Activated CD8-positive, alpha-beta memory T cell treated with anti-CD3 and anti-CD28 coated beads, Interleukin-2, amount 50 U/mL, for 1 hour (primary cell): ENCODE measurements around the gene DPP6.
"Not testable (repeated sequence)": the region's sequence is repeated elsewhere in the genome, so short reads cannot be mapped to it uniquely, and the experiment has no call there.

ENCODE experiments used
- DNase-seq: peaks from one replicate; pipeline ENCODE4 v3.0.0-alpha.2; 2020; ENCODE audit errors: extremely low read depth

The DPP6 gene

DNA sequence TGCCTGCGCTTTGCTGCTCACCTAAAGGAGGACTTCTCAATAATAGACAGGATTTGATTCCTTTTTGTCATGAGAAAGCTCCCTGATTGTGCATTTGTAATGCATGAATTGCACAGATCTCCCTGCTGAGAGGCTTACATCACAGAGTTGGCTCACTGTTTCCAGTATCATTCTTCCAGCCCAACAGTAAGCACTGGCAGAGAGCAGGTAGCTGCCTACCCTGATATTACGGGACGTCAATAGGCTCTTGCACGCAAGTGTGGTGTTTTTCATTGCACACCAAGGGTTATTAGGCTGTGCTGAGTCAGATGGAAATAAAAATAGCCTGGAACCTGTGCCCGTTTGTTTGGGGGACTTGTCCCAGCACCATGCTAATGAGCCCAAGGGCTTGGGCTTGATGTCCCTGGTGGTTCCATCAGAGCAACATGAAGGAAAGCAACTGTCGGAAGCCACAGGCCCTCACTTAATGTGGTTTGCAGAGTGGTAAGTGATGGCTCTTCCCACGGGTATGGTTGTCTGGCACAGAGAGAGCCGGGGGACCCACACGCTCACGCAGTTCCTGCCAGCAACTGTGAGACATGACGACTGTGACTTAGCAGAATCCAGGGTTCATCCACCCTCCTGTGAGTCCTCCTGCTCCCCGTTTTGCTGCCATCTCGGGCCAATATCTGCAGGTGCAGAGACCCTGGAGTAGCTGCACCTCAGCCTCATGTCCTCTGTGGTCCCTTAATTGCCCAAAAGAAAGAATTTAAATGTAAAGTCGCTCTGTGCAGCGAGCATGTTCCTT lies 20.4 kb downstream of the DPP6 start:
- DNase-seq, result not testable (repeated sequence)

DNA sequence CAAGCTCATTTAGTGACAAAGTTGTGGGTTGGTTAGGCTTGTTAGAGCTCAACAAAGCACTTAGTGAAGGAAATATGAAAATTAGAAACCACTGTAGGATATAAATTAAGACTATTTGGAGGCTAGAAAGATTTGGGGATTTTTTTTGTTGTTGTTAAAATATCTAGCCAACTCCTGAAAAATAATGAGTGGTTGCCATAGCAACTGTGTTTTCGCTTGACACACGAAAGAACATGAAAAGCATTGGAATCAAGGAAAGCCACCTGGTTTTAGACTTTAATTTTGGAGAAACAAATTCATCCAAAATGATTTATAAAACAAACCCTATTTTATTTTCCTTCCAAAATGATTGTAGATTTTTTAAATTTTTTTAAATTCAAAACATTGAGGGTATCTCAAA lies 26.3 kb downstream of the DPP6 start:
- DNase-seq, result not testable (repeated sequence)

DNA sequence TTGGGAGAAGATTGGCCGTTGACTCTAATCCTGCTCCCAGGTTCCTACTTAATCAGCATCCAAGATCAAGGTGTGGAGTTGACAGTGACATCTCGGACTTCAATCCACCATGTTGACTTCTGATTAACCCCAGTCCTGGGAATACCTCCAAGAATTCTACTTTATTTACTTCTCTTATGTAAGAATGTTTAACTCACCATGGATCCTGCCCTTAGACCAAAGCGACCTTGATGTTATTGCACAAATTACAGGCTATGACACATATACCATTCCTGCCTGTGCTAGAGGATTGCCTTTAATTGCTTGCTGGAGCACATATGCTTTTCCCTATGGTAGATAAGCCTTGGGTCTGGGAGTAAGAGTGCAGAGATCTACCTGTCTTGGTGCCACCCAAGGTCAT lies 28.1 kb downstream of the DPP6 start:
- not testable (repeated sequence) for DNase-seq

DNA sequence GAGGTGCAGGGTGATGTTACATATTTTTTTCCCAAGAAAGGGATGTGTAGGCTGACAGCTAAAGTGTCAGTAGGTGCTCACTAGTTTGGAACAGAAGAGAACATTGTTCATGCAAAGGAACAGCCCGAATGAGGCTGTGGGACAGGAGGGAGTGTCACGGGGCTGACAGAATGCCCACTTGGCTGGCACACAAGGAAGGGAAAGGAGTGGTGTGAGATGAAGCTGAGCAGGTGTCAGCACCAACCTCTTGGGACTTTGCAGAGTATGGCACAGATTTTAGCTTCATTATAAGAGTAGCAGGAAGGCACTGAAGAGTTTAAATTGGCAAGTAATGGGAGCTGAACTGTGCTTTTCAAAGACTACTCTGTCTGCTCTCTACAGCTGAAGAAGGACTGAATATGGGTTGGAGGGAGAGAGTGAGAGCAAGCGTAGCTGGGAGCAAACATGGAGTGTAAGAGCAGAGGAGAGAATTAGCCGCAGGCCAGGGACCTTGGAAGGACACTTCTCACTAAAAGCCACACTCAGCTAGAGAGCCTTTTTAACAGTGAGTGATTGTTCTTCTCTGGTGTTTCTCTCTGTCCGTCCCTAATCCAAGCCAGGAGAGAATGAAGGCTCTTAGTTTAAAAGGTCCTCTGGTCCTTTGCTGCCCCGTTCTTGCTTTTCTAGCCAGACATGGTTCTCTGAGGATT lies 35.0 kb downstream of the DPP6 start:
- not testable (repeated sequence) for DNase-seq

DNA sequence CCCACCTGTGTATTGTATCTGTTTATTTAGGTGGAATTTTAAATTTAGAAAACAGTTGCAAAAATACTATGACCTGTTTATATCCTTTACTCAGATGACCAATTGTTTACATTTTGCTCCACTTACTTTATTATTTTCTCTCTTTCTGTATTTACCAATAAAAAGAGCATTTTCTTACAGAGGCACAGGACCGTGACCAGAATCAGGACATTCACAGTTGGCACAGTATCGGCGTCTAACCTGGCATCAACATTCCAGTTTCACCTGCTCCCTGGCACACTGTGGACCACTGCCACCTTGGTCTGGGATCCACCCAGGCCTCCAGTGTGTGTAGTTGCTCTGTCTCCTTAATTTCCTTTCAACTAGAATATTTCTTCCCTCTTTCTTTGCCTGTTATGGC lies 39.9 kb downstream of the DPP6 start:
- not testable (repeated sequence) for DNase-seq

DNA sequence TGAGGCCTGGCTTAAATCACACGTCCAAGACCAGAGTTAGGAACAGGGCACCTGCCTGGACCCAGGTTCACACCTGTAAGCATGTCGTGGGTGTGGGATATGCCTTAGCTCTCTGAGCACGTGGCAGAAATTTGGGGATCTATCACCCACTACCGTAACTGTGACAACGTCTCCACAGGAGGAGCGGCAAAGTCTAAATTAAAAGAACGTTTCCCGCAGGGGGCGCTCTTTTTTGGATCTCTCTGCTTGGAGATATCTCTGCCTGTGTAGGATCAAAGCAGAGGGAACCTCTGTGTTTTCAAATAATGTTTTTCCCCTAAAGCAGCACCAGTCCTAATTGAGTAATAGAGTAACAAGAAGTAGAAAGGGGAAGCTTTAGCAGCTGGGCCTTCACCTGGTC lies 43.0 kb downstream of the DPP6 start:
- DNase-seq, result not testable (repeated sequence)

DNA sequence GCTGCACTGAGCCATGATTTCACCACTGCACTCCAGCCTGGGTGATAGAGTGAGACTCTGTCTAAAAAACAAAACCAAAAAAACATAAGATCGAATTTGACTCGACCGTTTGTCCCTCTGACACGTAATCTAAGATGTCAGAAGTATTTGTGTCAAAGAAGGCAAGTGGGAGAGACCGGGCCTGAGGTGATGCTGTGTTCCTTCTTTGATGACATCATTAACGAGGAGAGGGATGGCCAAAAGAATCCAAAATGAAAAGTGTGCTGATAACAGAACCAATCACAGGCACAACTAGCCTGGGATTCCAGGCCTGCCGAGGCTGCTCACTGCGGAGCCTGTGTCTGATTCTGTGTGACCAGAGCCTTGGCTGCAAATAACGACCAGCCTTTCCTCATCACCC lies 52.9 kb downstream of the DPP6 start:
- DNase-seq, result not testable (repeated sequence)

DNA sequence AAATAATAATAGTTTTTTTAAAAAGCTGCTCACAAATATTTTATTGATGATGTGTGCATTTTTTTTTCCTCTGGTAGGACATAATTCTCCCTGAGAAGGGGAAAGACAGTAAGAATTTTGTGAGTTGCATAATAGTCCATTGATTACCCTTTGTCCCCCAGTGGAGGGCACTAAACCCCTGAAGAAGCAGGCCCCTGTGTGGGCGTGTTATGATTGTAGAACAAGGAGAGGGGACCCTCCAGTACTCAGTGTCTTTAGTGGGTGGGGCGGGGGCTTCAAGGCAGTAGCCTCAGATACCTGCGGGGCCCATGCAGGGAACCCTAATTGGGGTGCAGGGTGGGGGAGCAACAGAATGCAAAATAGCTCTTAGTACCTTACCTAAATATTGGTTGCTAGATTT lies 57.4 kb downstream of the DPP6 start:
- not testable (repeated sequence) for DNase-seq

DNA sequence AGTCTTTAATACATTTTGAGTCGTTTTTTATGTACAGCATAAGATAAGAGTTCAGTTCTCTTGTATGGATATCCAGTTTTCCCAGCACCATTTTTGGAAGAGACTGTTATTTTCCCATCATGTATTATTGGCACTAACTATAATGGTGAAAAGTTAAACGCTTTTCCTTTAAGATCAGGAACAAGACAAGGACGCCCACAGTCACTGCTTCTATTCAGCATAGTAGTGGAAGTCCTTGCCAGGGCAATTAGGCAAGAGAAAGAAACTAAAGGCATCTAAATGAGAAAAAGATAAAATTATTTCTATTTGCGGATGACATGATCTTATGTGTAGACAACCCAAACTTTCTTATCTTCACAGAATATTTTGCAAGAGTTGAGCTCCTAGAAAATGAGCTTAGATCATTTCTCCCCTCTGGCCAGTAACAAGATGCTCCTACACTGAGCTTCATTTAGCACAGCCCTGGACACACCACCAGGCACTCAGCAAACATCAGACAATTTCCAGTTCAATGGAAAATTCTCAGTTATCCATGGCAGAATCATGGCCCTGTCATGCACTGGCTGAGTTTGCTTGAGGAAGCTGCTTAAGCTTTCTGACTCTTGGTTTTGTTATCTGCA lies 61.6 kb downstream of the DPP6 start:
- not testable (repeated sequence) for DNase-seq

DNA sequence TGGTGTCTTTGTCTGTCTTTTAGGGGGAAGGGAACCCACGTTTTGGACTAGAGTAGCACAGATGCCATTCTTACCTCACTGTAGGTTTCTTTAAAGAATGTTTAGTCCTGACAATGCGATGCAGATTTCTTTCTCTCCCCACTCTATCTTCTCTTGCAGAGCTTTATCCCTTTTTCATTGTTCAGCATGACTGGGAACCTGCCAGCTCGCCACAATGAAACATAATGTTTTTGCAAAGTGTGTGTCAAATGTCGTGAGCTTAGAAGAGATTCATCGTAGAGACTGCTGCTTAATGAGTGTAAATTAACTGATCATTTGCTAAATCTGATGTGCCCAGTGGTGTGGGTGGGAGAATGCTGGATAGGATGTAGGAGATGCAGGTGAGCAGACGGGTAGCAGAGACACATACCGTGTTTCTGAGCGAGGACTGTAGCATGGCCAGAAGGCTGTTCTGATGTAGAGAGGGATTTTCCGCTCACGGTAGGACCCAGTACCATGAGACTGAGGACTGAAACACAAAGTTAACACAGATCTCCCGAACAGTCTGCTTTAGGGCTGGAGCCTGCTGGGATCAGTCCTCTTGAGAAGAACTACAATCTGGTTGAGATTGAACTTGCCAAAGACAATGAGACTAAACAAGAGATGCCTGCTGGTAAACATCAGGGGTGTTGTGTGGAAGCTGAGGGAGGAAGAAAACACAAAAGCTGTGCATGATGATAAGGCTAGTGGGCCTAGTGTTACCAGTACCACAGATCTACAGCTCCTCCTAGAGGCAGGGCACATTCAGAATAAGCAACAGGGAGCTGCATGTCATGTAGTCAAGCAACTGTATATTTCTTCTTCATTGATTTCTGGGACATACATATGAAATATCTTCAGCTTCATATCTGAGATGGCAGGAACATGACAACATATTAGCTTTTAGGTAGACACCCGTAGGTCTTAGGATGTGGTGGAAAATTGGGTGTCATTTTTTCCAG lies 65.5 kb downstream of the DPP6 start:
- DNase-seq, result not testable (repeated sequence)

DNA sequence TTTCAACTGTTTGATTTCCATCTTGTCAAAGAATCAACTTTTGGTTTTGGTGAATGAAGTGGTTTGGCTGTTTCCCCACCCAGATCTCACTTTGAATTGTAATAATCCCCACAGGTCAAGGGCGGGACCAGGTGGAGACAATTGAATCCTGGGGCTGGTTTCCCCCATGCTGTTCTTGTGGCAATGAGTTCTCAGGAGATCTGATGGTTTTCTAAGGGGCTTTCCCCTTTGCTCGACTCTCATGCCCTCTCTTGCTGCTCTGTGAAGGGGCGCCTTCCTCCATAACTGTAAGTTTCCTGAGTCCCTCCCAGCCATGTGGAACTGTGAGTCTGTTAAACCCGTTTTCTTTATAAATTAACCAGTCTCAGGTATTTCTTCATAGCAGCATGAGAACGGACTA lies 68.6 kb downstream of the DPP6 start:
- not testable (repeated sequence) for DNase-seq

DNA sequence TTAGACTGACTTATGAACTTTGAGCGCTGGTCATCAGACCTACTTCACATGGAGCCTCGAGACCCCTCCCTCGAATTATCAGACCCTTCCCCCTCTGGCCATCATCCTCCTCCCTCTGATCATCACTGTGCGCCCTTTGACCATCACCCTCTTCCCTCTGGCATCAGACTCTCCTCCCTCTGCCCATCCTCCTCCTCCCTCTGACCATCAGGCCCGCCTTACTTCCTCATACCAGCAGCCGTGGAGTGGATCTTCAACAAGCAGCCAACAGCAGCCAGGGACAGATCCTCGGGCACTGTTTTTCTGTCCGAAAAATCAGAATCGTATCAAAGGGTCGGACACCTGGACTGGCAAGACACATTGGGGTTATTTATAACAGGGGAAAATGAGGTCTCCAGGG lies 70.5 kb downstream of the DPP6 start:
- DNase-seq, result not testable (repeated sequence)

DNA sequence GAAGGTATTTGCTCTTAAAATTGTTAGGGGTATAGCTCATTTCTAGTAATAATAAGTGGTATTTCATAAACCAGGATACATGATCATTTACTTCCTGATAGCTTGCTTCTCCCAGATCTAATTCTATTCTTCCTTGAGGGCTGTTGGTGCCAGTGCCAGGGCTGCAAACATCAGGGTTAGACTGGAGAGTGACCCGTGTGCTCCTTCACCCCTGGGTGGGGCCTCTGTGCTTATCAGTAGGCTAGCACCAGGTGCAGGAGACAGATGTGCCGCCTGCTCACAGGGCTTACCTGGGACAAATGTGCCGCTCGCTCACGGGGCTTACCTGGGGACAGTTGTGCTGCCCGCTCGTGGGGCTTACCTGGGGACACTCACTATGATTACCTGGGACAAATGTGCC lies 71.2 kb downstream of the DPP6 start:
- not testable (repeated sequence) for DNase-seq

DNA sequence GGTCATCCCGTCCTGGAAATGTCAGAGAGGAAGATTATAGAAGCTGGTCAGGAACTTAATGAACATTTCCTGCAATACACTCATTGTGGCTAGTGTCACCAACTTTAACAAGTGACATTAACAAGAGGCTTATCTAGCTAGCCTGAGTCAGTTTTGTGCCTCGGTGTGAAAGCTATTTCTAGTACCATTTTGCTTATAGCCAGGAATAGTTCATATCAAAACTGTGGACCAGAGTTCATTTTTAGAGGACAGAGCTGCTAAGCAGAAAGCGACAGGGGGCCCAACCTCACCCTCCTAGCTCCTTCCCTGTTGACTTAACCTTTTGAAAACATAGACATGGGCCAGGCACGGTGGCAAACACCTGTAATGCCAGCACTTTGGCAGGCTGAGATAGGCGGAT lies 76.9 kb downstream of the DPP6 start:
- not testable (repeated sequence) for DNase-seq

DNA sequence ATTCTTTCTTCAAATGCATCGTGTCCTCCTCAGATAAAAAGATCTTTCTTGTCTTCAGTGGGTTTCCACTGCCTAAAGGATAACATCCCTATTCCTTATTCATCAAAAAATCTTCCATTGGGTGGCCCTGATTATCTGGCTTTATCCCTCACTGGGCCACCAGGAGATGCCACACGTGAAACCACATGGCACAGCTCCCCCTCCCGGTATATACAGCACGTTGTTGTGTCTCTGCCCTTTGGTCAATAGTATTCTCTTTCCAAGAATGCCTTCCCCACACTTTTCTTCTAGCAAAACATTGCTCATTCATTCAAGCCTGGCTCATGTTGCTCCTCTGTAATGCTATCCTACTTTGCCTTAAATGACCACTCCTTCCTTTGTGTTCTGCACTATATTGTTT lies 80.4 kb downstream of the DPP6 start:
- not testable (repeated sequence) for DNase-seq

DNA sequence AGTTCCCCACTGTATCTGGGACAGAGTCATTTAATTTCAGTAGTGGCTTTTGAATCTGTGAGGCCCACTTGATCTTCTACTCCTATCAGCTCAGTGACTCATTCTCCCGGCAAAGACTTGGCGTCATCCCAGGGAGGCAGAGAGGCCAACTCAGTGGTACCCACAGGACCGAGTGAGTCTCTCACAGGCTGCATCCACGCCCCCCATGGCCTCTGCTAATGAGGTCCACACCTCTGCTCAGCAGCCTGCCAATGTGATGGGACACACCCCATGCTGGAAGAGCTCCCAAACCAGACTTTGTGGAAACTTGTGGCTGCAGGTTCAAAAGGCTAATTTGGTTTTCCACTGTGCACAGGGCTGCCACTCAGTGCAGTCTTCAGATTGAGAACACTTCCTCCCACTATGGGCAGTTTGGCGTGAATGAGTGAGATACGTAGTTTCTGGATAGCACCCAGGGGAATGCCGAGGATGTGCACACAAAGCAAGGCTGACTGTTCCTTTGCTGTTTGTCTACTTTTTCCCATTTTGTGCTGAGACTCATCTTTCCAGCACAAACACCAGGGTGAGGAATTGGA lies 81.6 kb downstream of the DPP6 start:
- not testable (repeated sequence) for DNase-seq

DNA sequence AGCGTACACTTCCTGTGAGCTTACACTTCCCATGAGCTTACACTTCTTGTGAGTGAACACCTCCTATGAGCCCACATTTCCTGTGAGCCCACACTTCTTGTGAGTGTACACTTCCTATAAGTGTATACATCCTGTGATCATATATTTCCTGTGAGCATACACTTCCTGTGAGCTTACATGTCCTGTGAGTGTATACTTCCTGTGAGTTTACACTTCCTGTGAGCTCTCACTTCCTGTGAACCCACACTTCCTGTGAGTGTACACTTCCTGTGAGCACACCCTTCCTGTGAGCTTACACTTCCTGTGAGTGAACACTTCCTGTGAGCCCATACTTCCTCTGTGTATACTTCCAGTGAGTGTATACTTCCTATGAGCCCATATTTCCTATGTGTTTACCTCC lies 82.5 kb downstream of the DPP6 start:
- DNase-seq, result not testable (repeated sequence)

DNA sequence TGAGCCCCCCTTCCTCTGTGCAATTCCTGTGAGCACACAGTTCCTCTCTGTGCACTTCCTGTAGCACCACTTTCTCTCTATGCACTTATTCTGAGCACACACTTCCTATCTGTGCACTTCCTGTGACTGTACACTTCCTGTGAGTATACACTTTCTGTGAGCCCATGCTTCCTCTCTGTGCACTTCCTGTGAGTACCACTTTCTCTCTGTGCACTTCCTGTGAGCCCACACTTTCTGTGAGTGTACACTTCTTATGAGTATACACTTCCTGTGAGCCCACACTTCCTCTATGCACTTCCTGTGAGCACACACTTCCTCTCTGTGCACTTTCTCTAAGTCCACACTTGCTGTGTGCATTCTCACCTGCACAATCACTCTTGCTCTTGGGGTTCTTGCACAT lies 83.4 kb downstream of the DPP6 start:
- DNase-seq, result not testable (repeated sequence)

DNA sequence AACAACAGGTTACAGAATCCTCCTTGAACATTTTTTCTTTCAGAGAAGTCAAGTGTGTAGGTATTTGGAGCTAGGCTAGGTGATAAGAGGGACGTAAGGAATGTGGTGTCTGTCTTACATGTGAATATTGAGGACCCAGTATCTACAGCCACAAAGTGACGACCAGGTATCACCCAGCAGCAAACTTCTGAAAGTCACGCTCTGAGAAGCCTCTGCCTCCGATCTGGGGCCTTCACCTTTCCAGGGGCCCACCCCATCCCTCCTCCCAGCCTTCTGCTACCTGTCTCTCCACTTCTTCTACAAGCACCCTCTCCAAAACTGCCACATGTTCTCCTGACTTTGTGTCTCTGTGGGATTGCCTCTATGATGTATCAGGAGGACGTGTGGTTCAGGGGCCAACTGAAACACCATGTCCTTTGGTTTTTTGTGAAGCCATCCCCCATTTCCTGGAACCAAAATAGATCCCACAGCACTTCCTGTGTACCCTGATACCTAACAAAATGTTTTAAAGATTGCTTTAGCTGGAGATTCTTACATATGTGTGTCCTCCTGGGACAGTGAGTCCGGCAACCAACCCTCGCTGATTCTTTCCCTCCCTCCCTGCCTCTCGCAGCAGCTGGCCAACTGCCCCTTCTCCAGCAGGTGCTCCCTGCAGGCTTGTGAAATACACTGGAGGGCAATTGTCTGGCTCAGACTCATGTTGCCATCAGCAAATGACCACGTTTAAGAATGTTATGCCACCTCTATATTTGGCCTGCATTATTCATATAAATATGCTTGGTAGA lies 93.9 kb downstream of the DPP6 start:
- not testable (repeated sequence) for DNase-seq

DNA sequence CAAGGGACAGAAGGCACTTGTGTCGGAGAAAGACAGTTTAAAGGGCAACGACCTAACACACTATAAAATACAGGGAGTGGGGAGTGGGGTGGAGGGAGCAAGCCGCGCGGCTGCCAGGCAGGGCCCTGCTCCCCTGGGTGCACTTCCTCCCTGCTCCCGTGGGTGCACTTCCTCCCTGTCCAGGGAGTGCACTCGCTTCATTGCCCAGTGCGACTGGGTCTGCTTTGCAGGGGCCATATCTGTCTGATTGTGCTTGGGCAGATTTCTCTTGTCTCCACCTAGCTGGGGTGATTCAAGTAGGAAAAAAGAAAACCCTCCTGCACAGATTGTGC lies 94.5 kb downstream of the DPP6 start:
- DNase-seq, result not testable (repeated sequence)
